CD4-positive, alpha-beta T cell (primary cell): ENCODE results near the gene AZGP1. TPM values are rescaled to one million over a fixed set of nuclear protein-coding genes. Genes with fewer than 3 reads are reported as not detected.
"Not testable (repeated sequence)": the region's sequence is repeated elsewhere in the genome, so short reads cannot be mapped to it uniquely, and the experiment has no call there.

Source experiments
- ATAC-seq: fragments of 200-7000 bp; cut with Tn5 transposase; one replicate; pipeline ENCODE4 v1.10.0; 2022; ENCODE audit warnings: mild to moderate bottlenecking; ENCODE audit not compliant: poor library complexity
- CTCF ChIA-PET: fragments of 350-600 bp; sonication (Branson Sonifier 250); formaldehyde crosslinking; loops from one replicate; lab custom pipeline; 2021; ENCODE audit warnings: antibody characterized with exemption, inconsistent platforms; lab: Charles Lee
- POLR2A ChIA-PET: fragments of 350-600 bp; sonication (Branson Sonifier 250); formaldehyde crosslinking; loops from one replicate; lab custom pipeline; 2021; ENCODE audit warnings: antibody characterized with exemption, inconsistent platforms; lab: Charles Lee
- DNase-seq, 14 experiments: peaks; one replicate each; pipeline ENCODE4 v3.0.0-alpha.2; 2013 to 2020; ENCODE audit warnings: mixed read lengths in 2 of 14
- H3K27ac ChIP-seq, 2 donors: one replicate each; pipeline versions ENCODE4 v1.5.1 to v1.7.0; 2013; ENCODE audit warnings: low read length in 2 of 2, low read depth in 1 of 2, mild to moderate bottlenecking in 1 of 2
- H3K27me3 ChIP-seq, 2 experiments: 1 replicate in 1 of 2; 2 replicates in 1 of 2; pipeline versions ENCODE4 v1.6.1 to v1.7.0; 2013; ENCODE audit warnings: low read length in 2 of 2, control low read depth in 1 of 2, mild to moderate bottlenecking in 1 of 2, moderate library complexity in 1 of 2; ENCODE audit not compliant: insufficient read depth in 2 of 2, control insufficient read depth in 1 of 2
- H3K36me3 ChIP-seq: one replicate; pipeline ENCODE4 v1.6.1; 2013; ENCODE audit warnings: low read length, control low read depth; ENCODE audit not compliant: insufficient read depth
- H3K4me1 ChIP-seq: one replicate; pipeline ENCODE4 v1.6.1; 2013; ENCODE audit warnings: low read length, control low read depth; ENCODE audit not compliant: insufficient read depth
- H3K4me3 ChIP-seq: one replicate; pipeline ENCODE4 v1.5.1; 2013; ENCODE audit warnings: mild to moderate bottlenecking, low read length, moderate library complexity
- H3K9me3 ChIP-seq, 2 experiments: 1 replicate in 1 of 2; 2 replicates in 1 of 2; pipeline versions ENCODE4 v1.6.1 to v1.7.0; 2013; ENCODE audit warnings: low read length in 2 of 2, mild to moderate bottlenecking in 2 of 2, control low read depth in 1 of 2, moderate library complexity in 1 of 2; ENCODE audit not compliant: control insufficient read depth in 1 of 2, insufficient read depth in 1 of 2
- H3K27ac Mint-ChIP-seq: one replicate; pipeline ENCODE4 v1.8.0; 2020; ENCODE audit warnings: mixed read lengths
- H3K27me3 Mint-ChIP-seq: one replicate; pipeline ENCODE4 v1.8.0; 2021; ENCODE audit warnings: mixed read lengths
- H3K36me3 Mint-ChIP-seq: one replicate; pipeline ENCODE4 v1.8.0; 2021; ENCODE audit warnings: low read depth, mixed read lengths
- H3K4me1 Mint-ChIP-seq: one replicate; pipeline ENCODE4 v1.8.0; 2021; ENCODE audit warnings: low read depth, mixed read lengths
- H3K4me3 Mint-ChIP-seq: one replicate; pipeline ENCODE4 v1.8.0; 2020; ENCODE audit warnings: mild to moderate bottlenecking, mixed read lengths
- H3K9me3 Mint-ChIP-seq: one replicate; pipeline ENCODE4 v1.8.0; 2020; ENCODE audit warnings: mixed read lengths
- intact Hi-C, 2 experiments: fragments of 100-400 bp; cut with DNase I in 1 of 2; cut with micrococcal nuclease in 1 of 2; formaldehyde crosslinking; loops; one replicate each; pipeline versions ENCODE4 v1.15.1 to v1.9.0; 2023 to 2025; cut with DNase I, micrococcal nuclease
- total RNA-seq, 174 experiments: library from RNA in 2 of 174; stranded (reverse) in 2 of 174; gene quantifications; one replicate each; pipeline ENCODE4 v1.2.3 and lab custom pipeline; 2021 to 2026
- TF ChIP-seq, protein P1 (sequence below): fragments of 200-600 bp; IDR thresholded peaks from one replicate; pipeline ENCODE4 v1.8.0; 2022; ENCODE audit warnings: antibody characterized with exemption, mild to moderate bottlenecking

The AZGP1 gene
- total RNA-seq, 2 experiments from 2014 or later = not detected

DNA sequence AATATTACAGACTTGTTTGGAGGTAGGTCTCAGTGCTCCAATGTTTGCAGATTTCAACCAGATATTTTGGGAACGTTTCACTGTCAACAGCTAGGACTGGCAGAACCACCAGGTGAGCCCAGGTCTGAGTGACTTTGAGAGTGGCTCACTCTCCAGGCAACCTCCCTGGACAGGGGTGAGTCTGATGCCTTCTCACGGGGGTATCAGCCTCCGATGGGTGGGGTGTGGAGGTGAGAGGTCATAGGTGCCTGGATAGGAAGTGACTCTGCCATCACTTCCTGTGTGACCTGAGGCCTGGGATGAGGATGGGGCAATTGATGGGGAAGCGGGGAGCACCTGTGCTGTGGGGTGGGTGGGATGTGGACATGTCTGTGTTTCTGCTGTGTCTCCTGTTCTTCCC, 4.6 kb downstream of the AZGP1 start:
- POLR2A ChIA-PET = no interaction called here
- no peak overlapping the region for H3K4me3 Mint-ChIP-seq
- Histone ChIP-seq H3K9me3 (no peaks in the 10 kb centered on the region), H3K4me1 (no peaks in the 10 kb centered on the region), H3K36me3 (no peaks in the 10 kb centered on the region), H3K27ac (no peak overlapping the region), H3K27me3 (peaks cover 7 to 8% of the 10 kb centered on the region in 2 experiments), H3K4me3 (no peak overlapping the region)
- no peak for ATAC-seq
- no peak overlapping the region for H3K27ac Mint-ChIP-seq
- intact Hi-C loops = no loop called here
- peaks cover 41% of the 10 kb centered on the region for H3K27me3 Mint-ChIP-seq
- H3K9me3 Mint-ChIP-seq = no peaks in the 10 kb centered on the region
- TF ChIP-seq, protein P1, sequence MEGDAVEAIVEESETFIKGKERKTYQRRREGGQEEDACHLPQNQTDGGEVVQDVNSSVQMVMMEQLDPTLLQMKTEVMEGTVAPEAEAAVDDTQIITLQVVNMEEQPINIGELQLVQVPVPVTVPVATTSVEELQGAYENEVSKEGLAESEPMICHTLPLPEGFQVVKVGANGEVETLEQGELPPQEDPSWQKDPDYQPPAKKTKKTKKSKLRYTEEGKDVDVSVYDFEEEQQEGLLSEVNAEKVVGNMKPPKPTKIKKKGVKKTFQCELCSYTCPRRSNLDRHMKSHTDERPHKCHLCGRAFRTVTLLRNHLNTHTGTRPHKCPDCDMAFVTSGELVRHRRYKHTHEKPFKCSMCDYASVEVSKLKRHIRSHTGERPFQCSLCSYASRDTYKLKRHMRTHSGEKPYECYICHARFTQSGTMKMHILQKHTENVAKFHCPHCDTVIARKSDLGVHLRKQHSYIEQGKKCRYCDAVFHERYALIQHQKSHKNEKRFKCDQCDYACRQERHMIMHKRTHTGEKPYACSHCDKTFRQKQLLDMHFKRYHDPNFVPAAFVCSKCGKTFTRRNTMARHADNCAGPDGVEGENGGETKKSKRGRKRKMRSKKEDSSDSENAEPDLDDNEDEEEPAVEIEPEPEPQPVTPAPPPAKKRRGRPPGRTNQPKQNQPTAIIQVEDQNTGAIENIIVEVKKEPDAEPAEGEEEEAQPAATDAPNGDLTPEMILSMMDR = no peak
- CTCF ChIA-PET = no interaction called here
- no peaks in the 10 kb centered on the region for H3K36me3 Mint-ChIP-seq
- DNase-seq = no peak
- H3K4me1 Mint-ChIP-seq = no peaks in the 10 kb centered on the region

DNA sequence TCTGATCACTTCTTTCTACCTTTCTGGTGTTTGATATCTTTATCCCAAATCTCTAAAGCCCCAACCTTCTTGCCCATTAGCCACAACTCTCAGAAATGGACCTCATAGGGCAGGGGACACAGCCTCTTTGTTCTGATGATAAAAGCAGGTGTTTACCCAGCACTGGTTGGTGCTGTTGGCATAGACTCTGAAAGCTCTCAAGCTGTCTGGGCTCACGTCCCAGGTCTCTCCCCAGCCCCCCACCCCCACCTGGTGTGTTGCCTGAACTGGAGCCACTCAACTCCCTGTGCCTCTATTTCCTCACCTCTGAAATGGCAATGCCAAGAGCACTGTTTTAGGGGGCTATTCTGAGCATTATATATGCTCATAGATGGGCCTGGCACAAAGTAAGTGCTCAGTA, 6.0 kb downstream of the AZGP1 start:
- peaks cover 47% of the 10 kb centered on the region for H3K27me3 Mint-ChIP-seq
- peaks cover 5 to 14% of the 10 kb centered on the region in 2 experiments for H3K27me3 ChIP-seq
- H3K36me3 ChIP-seq, DNase-seq, H3K4me3 ChIP-seq, H3K4me3 Mint-ChIP-seq, H3K36me3 Mint-ChIP-seq, H3K4me1 ChIP-seq, ATAC-seq, intact Hi-C loops, CTCF ChIA-PET, H3K27ac Mint-ChIP-seq, H3K4me1 Mint-ChIP-seq, H3K9me3 ChIP-seq, H3K9me3 Mint-ChIP-seq, H3K27ac ChIP-seq, POLR2A ChIA-PET: not testable (repeated sequence)

DNA sequence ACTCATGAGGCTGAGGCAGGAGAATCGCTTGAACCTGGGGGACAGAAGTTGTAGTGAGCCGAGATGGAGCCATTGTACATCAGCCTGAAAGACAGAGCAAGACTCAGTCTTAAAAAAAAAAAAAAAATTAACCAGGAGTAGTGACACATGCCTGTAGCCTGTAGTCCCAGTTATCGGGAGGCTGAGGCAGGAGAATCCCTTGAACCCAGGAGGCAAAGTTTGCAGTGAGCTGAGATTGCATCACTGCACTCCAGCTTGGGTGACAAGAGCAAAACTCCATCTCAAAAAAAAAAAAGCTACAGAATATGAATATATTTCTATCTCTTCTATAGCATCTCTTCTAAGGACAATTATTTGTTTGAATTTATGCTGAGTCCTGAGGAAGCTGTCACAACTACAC, 6.5 kb downstream of the AZGP1 start:
- CTCF ChIA-PET = no interaction called here
- TF ChIP-seq, protein P1 = no peak
- intact Hi-C loops = no loop called here

DNA sequence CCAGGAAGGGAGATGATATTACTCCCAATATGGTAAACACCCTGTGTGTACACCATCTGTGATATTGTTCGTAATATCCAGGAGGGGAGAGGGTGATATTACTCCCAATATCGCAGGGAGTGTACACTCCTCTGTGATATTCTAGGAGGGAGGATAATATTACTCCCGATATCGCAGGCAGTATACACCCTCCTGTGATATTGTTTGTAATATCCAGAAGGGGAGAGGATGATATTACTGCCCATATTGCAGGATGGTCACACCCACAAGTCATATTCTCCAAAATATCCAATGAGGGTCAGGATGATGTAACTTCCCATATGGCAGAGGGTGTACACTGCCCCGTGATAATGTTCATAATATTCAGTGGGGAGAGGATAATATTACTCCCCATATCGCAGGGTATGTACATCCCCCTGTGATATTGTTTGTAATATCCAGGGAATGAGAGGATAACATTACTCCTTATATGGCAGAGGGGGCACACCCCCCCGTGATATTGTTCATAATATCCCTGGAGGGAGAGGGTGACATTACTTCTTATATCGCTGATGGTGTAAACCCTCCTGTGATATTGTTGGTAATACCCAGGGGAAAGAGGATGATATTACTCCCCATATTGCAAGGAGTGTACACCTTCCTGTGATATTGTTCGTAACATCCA, 17.1 kb downstream of the AZGP1 start:
- H3K27me3 Mint-ChIP-seq = peaks cover 69% of the 10 kb centered on the region

More for the DNA sequence above, 6.5 kb downstream of the AZGP1 start:
- Histone ChIP-seq H3K9me3 (no peaks in the 10 kb centered on the region), H3K27ac (no peak overlapping the region), H3K27me3 (peaks cover 5 to 20% of the 10 kb centered on the region in 2 experiments), H3K36me3 (no peaks in the 10 kb centered on the region), H3K4me3 (no peak overlapping the region), H3K4me1 (no peaks in the 10 kb centered on the region)
- H3K9me3 Mint-ChIP-seq = no peaks in the 10 kb centered on the region
- no peak for DNase-seq
- no peak overlapping the region for H3K4me3 Mint-ChIP-seq
- no peaks in the 10 kb centered on the region for H3K4me1 Mint-ChIP-seq
- ATAC-seq = no peak
- H3K36me3 Mint-ChIP-seq = no peaks in the 10 kb centered on the region
- H3K27ac Mint-ChIP-seq = no peak overlapping the region
- POLR2A ChIA-PET = no interaction called here
- peaks cover 50% of the 10 kb centered on the region for H3K27me3 Mint-ChIP-seq

More for the DNA sequence above, 17.1 kb downstream of the AZGP1 start:
- POLR2A ChIA-PET = no interaction called here
- ATAC-seq (no peak), DNase-seq (no peak)
- H3K4me1 Mint-ChIP-seq = no peaks in the 10 kb centered on the region
- Histone ChIP-seq H3K27me3 (peaks cover 9 to 40% of the 10 kb centered on the region in 2 experiments), H3K27ac (no peak overlapping the region), H3K4me3 (no peak overlapping the region), H3K4me1 (no peaks in the 10 kb centered on the region), H3K36me3 (no peaks in the 10 kb centered on the region), H3K9me3 (no peaks in the 10 kb centered on the region)
- no peak overlapping the region for H3K27ac Mint-ChIP-seq
- no peak overlapping the region for H3K4me3 Mint-ChIP-seq
- no peaks in the 10 kb centered on the region for H3K9me3 Mint-ChIP-seq
- no peaks in the 10 kb centered on the region for H3K36me3 Mint-ChIP-seq
- CTCF ChIA-PET = no interaction called here
- intact Hi-C loops = no loop called here
- TF ChIP-seq, protein P1 = no peak
